Neural cell (in vitro differentiated cells): ENCODE measurements around the gene PGF.

ENCODE experiments used
- CTCF ChIP-seq: fragments of 450-650 bp; IDR thresholded peaks from 2 replicates; pipeline ENCODE4 v1.5.1; 2014; ENCODE audit warnings: antibody characterized with exemption, mild to moderate bottlenecking, moderate library complexity; ENCODE audit not compliant: poor library complexity, severe bottlenecking
- EZH2 ChIP-seq: fragments of 200-600, 300-800 bp; shearing (Covaris generic), sonication (generic); IDR thresholded peaks from 2 replicates; pipeline ENCODE4 v1.6.1; 2014; ENCODE audit warnings: antibody characterized with exemption, low read length, borderline replicate concordance, mild to moderate bottlenecking; ENCODE audit not compliant: insufficient read depth, poor library complexity, severe bottlenecking
- POLR2AphosphoS5 ChIP-seq: IDR thresholded peaks from 2 replicates; pipeline ENCODE4 v1.6.1; 2012

GRCh38 chr14:74964787-74965485, 9.5 kb upstream of the PGF start:
- no peak for TF ChIP-seq CTCF
- TF ChIP-seq POLR2AphosphoS5 = no peak
- TF ChIP-seq EZH2 = no peak
